OCI-LY3 (cell line): Measurements from ENCODE around the gene MLF2.

Experiments
- H2AFZ ChIP-seq: fragments of 200-600, 300-600 bp; shearing (Covaris generic); 2 replicates; pipeline ENCODE4 v1.6.0; 2014; ENCODE audit warnings: antibody characterized with exemption, low read depth, low read length
- H3K27ac ChIP-seq: fragments of 200-600, 300-600 bp; sonication (generic); 2 replicates; pipeline ENCODE4 v1.5.1; 2014; ENCODE audit warnings: mild to moderate bottlenecking, low read length, moderate library complexity, mixed read lengths
- H3K27me3 ChIP-seq: fragments of 200-600, 300-600 bp; sonication (generic); 2 replicates; pipeline ENCODE4 v1.6.1; 2014; ENCODE audit warnings: low read depth, low read length, mixed read lengths
- H3K36me3 ChIP-seq: fragments of 200-600, 300-600 bp; sonication (generic); replicated peaks from 2 replicates; pipeline ENCODE3; 2014; ENCODE audit warnings: low read depth, low read length, mixed read lengths
- H3K4me1 ChIP-seq: fragments of 300-600, 200-600 bp; sonication (generic); 2 replicates; pipeline ENCODE4 v1.6.1; 2014; ENCODE audit warnings: low read length, mixed read lengths
- H3K4me2 ChIP-seq: fragments of 200-600, 300-600 bp; sonication (generic); 2 replicates; pipeline ENCODE4 v1.6.1; 2014; ENCODE audit warnings: low read length, mixed read lengths
- H3K4me3 ChIP-seq: fragments of 300-600, 200-600 bp; sonication (generic); 2 replicates; pipeline ENCODE4 v1.5.1; 2014; ENCODE audit warnings: antibody characterized with exemption, mild to moderate bottlenecking, low read length, moderate library complexity
- H3K79me2 ChIP-seq: fragments of 300-600, 200-600 bp; shearing (Covaris generic); 2 replicates; pipeline ENCODE4 v1.6.1; 2014; ENCODE audit warnings: mild to moderate bottlenecking, low read length, mixed read lengths
- H3K9ac ChIP-seq: fragments of 300-600, 200-600 bp; shearing (Covaris generic); 2 replicates; pipeline ENCODE4 v1.6.0; 2014; ENCODE audit warnings: mild to moderate bottlenecking, low read length, moderate library complexity
- H3K9me3 ChIP-seq: fragments of 200-600, 300-600 bp; shearing (Covaris generic); 2 replicates; pipeline ENCODE4 v1.6.1; 2014; ENCODE audit warnings: low read length, mixed read lengths; ENCODE audit not compliant: insufficient read depth
- H4K20me1 ChIP-seq: fragments of 200-600, 300-600 bp; sonication (generic); 2 replicates; pipeline ENCODE4 v1.6.1; 2016; ENCODE audit warnings: low read length, mixed read lengths; ENCODE audit not compliant: insufficient read depth
- EZH2phosphoT487 ChIP-seq: fragments of 200-600 bp; shearing (Covaris generic); IDR thresholded peaks from 2 replicates; pipeline ENCODE4 v1.6.1; 2018; ENCODE audit warnings: antibody characterized with exemption, mixed run types, low read depth
- TF ChIP-seq, protein P1 (sequence below): fragments of 200-600, 300-600 bp; sonication (generic); IDR thresholded peaks from 2 replicates; pipeline ENCODE4 v1.5.1; 2014; ENCODE audit warnings: antibody characterized with exemption, low read length, low read depth

Gene MLF2

GRCh38 chr12:6763380-6763779 is 10.4 kb upstream of the MLF2 start:
- Histone ChIP-seq H3K4me3 (no peak overlapping the region), H3K4me1 (peaks cover 30% of the 10 kb centered on the region), H3K36me3 (no peaks in the 10 kb centered on the region), H3K27ac (no peak overlapping the region), H3K27me3 (peaks cover 55% of the 10 kb centered on the region), H3K9ac (no peak overlapping the region), H3K9me3 (no peaks in the 10 kb centered on the region), H3K4me2 (no peak overlapping the region), H2AFZ (no peak overlapping the region), H4K20me1 (no peaks in the 10 kb centered on the region), H3K79me2 (no peaks in the 10 kb centered on the region)
- TF ChIP-seq, protein P1, sequence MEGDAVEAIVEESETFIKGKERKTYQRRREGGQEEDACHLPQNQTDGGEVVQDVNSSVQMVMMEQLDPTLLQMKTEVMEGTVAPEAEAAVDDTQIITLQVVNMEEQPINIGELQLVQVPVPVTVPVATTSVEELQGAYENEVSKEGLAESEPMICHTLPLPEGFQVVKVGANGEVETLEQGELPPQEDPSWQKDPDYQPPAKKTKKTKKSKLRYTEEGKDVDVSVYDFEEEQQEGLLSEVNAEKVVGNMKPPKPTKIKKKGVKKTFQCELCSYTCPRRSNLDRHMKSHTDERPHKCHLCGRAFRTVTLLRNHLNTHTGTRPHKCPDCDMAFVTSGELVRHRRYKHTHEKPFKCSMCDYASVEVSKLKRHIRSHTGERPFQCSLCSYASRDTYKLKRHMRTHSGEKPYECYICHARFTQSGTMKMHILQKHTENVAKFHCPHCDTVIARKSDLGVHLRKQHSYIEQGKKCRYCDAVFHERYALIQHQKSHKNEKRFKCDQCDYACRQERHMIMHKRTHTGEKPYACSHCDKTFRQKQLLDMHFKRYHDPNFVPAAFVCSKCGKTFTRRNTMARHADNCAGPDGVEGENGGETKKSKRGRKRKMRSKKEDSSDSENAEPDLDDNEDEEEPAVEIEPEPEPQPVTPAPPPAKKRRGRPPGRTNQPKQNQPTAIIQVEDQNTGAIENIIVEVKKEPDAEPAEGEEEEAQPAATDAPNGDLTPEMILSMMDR, result no peak

- Histone ChIP-seq H3K4me1 (peaks cover 17% of the 10 kb centered on the region), H3K9ac (no peak overlapping the region), H3K36me3 (no peaks in the 10 kb centered on the region)
Observed at GRCh38 chr12:6759741-6760140, 6.8 kb upstream of the MLF2 start.

GRCh38 chr12:6758506-6759095 is 5.7 kb upstream of the MLF2 start:
- Histone ChIP-seq H3K9me3 (no peaks in the 10 kb centered on the region), H4K20me1 (no peaks in the 10 kb centered on the region), H3K9ac (no peak overlapping the region), H3K79me2 (no peaks in the 10 kb centered on the region), H3K27me3 (peaks cover 21% of the 10 kb centered on the region), H3K4me1 (peaks cover 13% of the 10 kb centered on the region), H3K4me3 (no peak overlapping the region), H3K4me2 (peak overlapping the region; percentile 8; the same call in 1 of the 2 replicates), H2AFZ (no peak overlapping the region), H3K27ac (no peak overlapping the region), H3K36me3 (no peaks in the 10 kb centered on the region)
- TF ChIP-seq, protein P1, result no peak
- no peak for TF ChIP-seq EZH2phosphoT487

More at GRCh38 chr12:6759741-6760140, 6.8 kb upstream of the MLF2 start:
- Histone ChIP-seq H3K27me3 (peaks cover 27% of the 10 kb centered on the region), H3K79me2 (no peaks in the 10 kb centered on the region), H3K9me3 (no peaks in the 10 kb centered on the region), H3K27ac (no peak overlapping the region), H3K4me3 (no peak overlapping the region), H3K4me2 (no peak overlapping the region), H2AFZ (no peak overlapping the region), H4K20me1 (no peaks in the 10 kb centered on the region)
- TF ChIP-seq, protein P1, result no peak

GRCh38 chr12:6757028-6757690 is 4.2 kb upstream of the MLF2 start:
- Histone ChIP-seq H4K20me1 (no peaks in the 10 kb centered on the region), H3K9ac (no peak overlapping the region), H3K4me2 (no peak overlapping the region), H3K36me3 (no peaks in the 10 kb centered on the region), H3K79me2 (peaks cover 7% of the 10 kb centered on the region), H3K27me3 (peaks cover 14% of the 10 kb centered on the region), H3K9me3 (no peaks in the 10 kb centered on the region), H3K4me1 (peaks cover 14% of the 10 kb centered on the region), H2AFZ (no peak overlapping the region), H3K27ac (no peak overlapping the region), H3K4me3 (no peak overlapping the region)
- TF ChIP-seq, protein P1, result no peak
- no peak for TF ChIP-seq EZH2phosphoT487
